Measurements from ENCODE around the gene DGKG. TPM values are rescaled to one million over a fixed set of nuclear protein-coding genes. Genes with fewer than 3 reads are reported as not detected.

DGKG gene
- total RNA-seq, 2 experiments from 2014 or later: not detected

DNA sequence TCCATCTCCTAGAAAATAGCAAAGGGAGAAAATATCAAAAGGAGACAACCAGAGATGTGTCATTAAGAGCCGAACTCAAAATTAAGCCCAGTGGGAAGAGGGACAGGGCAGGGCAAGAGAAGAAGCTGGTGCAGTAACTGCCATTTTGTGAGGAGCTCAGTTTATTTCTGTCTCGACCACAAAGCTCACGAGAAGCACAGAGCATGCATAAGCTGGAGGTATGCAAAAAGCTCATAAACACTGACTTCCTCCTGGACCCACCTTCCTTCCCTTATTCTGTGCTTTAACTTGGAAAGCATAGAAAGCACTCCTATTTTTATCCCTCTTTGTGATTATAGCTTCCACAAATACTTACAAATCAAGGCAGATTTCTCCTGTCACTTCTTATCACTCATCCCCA is 81.3 kb downstream of the DGKG start:
- no peak overlapping the region for H3K4me3 ChIP-seq (ENCODE audit: low read length)

DNA sequence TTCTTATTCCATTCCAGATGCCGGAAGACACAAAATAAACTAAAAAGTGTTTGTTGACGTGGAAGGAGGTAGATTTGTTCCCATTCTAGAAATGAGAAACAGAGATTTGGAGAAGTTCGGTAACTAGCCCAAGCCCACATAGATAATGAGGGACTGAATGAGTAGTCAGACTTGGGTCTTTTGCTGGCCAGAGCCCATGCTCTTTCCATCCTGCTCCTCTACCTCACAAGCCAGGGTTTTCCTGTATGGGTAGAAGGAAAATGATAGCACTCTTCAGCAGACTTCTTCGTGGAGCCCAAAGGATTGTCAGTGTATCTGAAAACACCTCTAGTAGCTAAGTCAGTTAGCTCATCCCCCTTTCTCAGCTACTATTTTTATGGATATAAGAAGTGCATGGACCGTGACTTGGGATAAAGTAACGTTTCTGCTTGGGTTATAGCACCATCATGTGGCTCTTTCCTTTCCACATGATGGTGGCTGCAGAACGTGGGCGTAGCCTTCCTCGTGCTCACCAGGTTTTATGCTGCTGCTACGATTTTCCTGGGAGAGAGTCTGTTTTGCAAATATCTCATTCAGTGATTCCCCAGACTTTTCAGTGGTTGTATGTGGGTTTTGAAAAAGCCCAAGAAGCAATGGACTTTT is 84.6 kb downstream of the DGKG start:
- DNase-seq (no peak), ATAC-seq (ENCODE audit: poor library complexity) (no peak)
- Histone ChIP-seq H3K4me3 (ENCODE audit: low read length) (no peak overlapping the region), H3K27ac (ENCODE audit: low read depth in 1 of 2, low read length in 2 of 2) (no peak overlapping the region), H3K9me3 (ENCODE audit: control insufficient read depth in 1 of 2, insufficient read depth in 1 of 2, low read length in 2 of 2) (no peaks in the 10 kb centered on the region), H3K36me3 (ENCODE audit: insufficient read depth, low read length) (no peaks in the 10 kb centered on the region), H3K4me1 (ENCODE audit: insufficient read depth, low read length) (no peaks in the 10 kb centered on the region), H3K27me3 (ENCODE audit: control insufficient read depth in 1 of 2, insufficient read depth in 2 of 2, low read length in 2 of 2) (peaks cover 0 to 2% of the 10 kb centered on the region in 2 experiments)
- TF ChIP-seq, protein P1, sequence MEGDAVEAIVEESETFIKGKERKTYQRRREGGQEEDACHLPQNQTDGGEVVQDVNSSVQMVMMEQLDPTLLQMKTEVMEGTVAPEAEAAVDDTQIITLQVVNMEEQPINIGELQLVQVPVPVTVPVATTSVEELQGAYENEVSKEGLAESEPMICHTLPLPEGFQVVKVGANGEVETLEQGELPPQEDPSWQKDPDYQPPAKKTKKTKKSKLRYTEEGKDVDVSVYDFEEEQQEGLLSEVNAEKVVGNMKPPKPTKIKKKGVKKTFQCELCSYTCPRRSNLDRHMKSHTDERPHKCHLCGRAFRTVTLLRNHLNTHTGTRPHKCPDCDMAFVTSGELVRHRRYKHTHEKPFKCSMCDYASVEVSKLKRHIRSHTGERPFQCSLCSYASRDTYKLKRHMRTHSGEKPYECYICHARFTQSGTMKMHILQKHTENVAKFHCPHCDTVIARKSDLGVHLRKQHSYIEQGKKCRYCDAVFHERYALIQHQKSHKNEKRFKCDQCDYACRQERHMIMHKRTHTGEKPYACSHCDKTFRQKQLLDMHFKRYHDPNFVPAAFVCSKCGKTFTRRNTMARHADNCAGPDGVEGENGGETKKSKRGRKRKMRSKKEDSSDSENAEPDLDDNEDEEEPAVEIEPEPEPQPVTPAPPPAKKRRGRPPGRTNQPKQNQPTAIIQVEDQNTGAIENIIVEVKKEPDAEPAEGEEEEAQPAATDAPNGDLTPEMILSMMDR (IDR thresholded peaks at IDR 0.05): no peak
- POLR2A ChIA-PET: no interaction called here
- Mint-ChIP-seq H3K4me1 (ENCODE audit: low read depth) (no peaks in the 10 kb centered on the region), H3K36me3 (ENCODE audit: low read depth) (no peaks in the 10 kb centered on the region), H3K27me3 (peaks cover 5% of the 10 kb centered on the region), H3K9me3 (no peaks in the 10 kb centered on the region), H3K4me3 (no peak overlapping the region), H3K27ac (no peak overlapping the region)
- intact Hi-C loops (cut with DNase I, micrococcal nuclease): no loop called here
- CTCF ChIA-PET: no interaction called here

More for the DNA sequence above, 81.3 kb downstream of the DGKG start:
- ChIA-PET CTCF (no interaction called here), POLR2A (no interaction called here)
- H3K27ac Mint-ChIP-seq: no peak overlapping the region
- H3K27me3 Mint-ChIP-seq: peaks cover 5% of the 10 kb centered on the region
- H3K9me3 Mint-ChIP-seq: no peaks in the 10 kb centered on the region
- H3K36me3 Mint-ChIP-seq (ENCODE audit: low read depth): no peaks in the 10 kb centered on the region
- DNase-seq (no peak), ATAC-seq (ENCODE audit: poor library complexity) (no peak)
- peaks cover 0 to 2% of the 10 kb centered on the region in 2 experiments for H3K27me3 ChIP-seq (ENCODE audit: control insufficient read depth in 1 of 2, insufficient read depth in 2 of 2, low read length in 2 of 2)
- no peaks in the 10 kb centered on the region for H3K4me1 ChIP-seq (ENCODE audit: insufficient read depth, low read length)
- no peaks in the 10 kb centered on the region for H3K4me1 Mint-ChIP-seq (ENCODE audit: low read depth)
- intact Hi-C loops (cut with DNase I, micrococcal nuclease): no loop called here
- no peaks in the 10 kb centered on the region for H3K9me3 ChIP-seq (ENCODE audit: control insufficient read depth in 1 of 2, insufficient read depth in 1 of 2, low read length in 2 of 2)
- TF ChIP-seq, protein P1 (IDR thresholded peaks at IDR 0.05): no peak
- H3K36me3 ChIP-seq (ENCODE audit: insufficient read depth, low read length): no peaks in the 10 kb centered on the region
- H3K27ac ChIP-seq (ENCODE audit: low read depth in 1 of 2, low read length in 2 of 2): no peak overlapping the region
- no peak overlapping the region for H3K4me3 Mint-ChIP-seq

DNA sequence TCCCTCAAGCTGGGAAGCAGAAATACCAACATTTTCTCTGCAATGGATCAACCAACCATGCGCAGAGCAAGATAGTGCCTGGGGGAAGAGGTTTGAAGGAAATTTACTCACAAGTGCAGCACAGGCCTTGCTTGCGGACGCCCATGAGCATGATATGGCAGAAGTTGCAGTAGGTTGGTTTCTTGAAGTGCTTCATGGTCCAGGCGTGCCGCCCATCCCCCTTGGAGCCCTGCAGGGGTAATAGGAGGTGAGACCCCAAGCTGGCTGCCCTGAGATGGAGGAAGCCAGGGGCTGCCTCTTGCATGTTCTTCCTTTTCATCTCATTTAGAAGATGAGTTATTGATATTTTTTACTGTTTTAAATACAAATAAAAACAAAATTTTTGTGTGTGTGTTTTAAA is 86.6 kb downstream of the DGKG start:
- Mint-ChIP-seq H3K4me1 (ENCODE audit: low read depth) (no peaks in the 10 kb centered on the region), H3K27ac (no peak overlapping the region), H3K9me3 (no peaks in the 10 kb centered on the region), H3K4me3 (no peak overlapping the region), H3K27me3 (peaks cover 5% of the 10 kb centered on the region), H3K36me3 (ENCODE audit: low read depth) (no peaks in the 10 kb centered on the region)
- H3K9me3 ChIP-seq (ENCODE audit: control insufficient read depth in 1 of 2, insufficient read depth in 1 of 2, low read length in 2 of 2): no peaks in the 10 kb centered on the region
- TF ChIP-seq, protein P1 (IDR thresholded peaks at IDR 0.05): no peak
- no peak for ATAC-seq (ENCODE audit: poor library complexity)
- H3K4me3 ChIP-seq (ENCODE audit: low read length): no peak overlapping the region
- no peak for DNase-seq
- ChIA-PET CTCF (no interaction called here), POLR2A (no interaction called here)
- no peak overlapping the region for H3K27ac ChIP-seq (ENCODE audit: low read depth in 1 of 2, low read length in 2 of 2)
- H3K36me3 ChIP-seq (ENCODE audit: insufficient read depth, low read length): no peaks in the 10 kb centered on the region
- peaks cover 0 to 2% of the 10 kb centered on the region in 2 experiments for H3K27me3 ChIP-seq (ENCODE audit: control insufficient read depth in 1 of 2, insufficient read depth in 2 of 2, low read length in 2 of 2)
- H3K4me1 ChIP-seq (ENCODE audit: insufficient read depth, low read length): no peaks in the 10 kb centered on the region
- intact Hi-C loops (cut with DNase I, micrococcal nuclease): no loop called here
